ENCODE measurements around the gene GTPBP3. TPM values are rescaled to one million over a fixed set of nuclear protein-coding genes. Genes with fewer than 3 reads are reported as not detected.

The GTPBP3 gene
- total and polyA plus RNA-seq, 2 of the 8 experiments (the other 6 are each of a cell fraction or from before 2014, with no cell fraction given): 30.4 to 56.0 TPM

DNA sequence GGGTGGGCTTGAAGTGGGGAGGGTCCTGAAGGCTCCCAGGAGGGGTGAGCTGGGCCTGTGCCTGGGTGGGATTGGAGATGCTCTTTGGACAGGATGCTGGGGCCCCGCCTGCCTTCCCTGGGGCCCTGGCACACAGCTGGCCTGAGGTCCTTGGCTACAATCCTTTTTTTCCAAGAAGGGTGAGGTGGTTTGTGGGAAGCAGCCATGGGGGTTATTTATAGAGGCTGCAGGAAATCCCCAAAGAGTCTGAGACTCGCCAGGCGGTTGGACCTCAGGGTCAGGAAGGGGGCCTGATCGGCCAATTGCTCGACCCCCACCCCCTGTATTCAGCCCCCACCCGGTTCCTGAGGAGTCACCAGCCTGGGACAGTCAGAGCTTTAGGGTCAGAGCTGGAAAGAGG lies 10.0 kb downstream of the GTPBP3 start (continued):
- TF ChIP-seq SIRT6 (IDR thresholded peaks at IDR 0.05; ENCODE audit: low read length) (no peak), GABPA (IDR thresholded peaks at IDR 0.05; ENCODE audit: borderline replicate concordance, insufficient read depth, low read length) (no peak), ASH2L (IDR thresholded peaks at IDR 0.05; ENCODE audit: low read length) (no peak), NRF1 (IDR thresholded peaks at IDR 0.05; ENCODE audit: low read depth, low read length) (no peak), ATF3 (IDR thresholded peaks at IDR 0.05; ENCODE audit: insufficient read depth, low read depth, low read length) (no peak)
